Measurements from ENCODE around the gene TMEM267. TPM values are rescaled to one million over a fixed set of nuclear protein-coding genes. Genes with fewer than 3 reads are reported as not detected.

The TMEM267 gene, protein sequence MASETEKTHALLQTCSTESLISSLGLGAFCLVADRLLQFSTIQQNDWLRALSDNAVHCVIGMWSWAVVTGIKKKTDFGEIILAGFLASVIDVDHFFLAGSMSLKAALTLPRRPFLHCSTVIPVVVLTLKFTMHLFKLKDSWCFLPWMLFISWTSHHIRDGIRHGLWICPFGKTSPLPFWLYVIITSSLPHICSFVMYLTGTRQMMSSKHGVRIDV
- 8.2 and 17.3 TPM in 2 replicates for total RNA-seq

DNA sequence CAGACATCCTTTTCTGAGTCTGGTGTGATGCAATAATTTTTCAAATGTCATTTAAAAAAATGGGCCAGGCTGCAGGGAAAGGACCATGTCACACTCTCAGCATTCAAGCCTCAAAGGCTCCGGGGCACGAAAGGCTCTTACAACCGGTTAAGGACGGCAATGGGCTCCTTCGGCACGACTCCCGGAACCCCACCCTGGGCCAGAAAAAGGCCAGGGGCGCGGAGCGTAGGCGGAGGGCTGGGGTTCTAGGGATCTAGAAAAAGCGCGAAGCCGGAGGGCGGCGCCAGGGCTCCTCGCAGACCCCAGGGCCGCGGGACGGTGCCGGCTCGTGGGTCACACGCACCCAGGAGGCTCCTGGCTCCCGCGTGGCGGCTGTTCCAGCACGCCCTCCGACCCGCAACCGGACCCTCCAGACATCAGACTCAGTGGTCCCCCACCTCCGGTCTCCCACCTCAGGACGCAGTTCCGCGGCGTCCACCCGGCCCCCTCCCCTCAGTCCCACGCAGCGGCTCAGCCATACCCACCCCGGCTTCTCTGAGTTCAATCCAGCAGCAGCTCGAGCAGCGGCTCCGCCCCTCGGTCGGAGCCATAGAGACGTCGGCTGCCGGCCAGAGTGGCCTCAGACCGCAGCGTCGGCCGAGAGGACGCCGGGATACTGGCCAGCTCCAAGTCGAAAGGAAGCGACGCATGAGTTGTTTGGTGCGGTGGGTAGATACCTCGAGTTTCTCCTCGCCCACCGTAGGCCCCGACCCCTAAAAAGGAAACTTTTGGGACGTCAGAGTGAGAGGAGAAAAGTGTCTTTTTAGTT lies at the start of gene TMEM267:
TSS of gene TMEM267 (minus strand) at position 568 of the 808 bp plus-strand sequence. CDS start 29,896 bp downstream, outside the sequence.

DNA sequence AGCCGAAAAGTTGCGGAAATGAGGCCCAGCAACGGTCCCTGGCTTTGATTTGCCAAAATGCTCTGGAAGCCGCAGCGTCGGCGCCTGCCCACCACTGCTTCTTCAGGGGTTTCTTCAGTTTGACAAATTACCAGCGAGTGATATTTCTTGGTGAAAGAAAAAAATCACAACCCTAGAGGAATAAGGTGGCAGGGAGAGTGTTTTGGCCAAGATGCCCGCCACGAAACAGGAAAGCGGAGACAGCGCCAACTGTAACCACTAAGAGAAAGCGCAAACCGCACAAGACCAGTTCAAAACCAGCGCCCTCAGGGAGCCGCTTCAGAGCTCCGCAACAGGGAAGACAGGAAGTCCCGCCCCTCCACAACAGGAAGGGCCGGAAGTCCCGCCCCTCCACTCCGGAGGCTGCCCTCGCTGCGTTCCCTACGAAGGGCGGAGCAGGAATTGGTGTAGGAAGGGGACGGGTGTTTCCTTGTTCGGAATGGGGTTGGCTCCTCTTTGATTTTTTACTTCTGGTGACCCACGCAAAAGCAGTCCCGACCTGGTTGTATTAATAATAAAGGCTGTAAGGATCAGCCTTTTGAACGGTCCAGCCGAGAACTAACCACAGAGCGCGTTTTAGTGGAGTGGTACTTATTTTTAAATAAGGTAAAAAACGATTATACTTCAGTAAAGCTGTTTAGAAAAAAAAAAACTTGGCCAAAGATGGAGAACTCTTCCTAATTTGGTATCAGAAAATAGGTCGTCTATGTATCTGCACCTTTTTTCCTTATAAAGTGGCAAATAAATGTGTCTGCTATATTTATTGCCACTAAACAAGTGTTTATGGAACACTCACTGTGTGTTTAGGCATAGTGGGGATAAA lies 31.4 kb upstream of the TMEM267 start, which contains the start of gene C5orf34:
TSS of gene C5orf34 (minus strand) at position 333 of the 862 bp plus-strand sequence. CDS start 5,809 bp downstream, outside the sequence.

DNA sequence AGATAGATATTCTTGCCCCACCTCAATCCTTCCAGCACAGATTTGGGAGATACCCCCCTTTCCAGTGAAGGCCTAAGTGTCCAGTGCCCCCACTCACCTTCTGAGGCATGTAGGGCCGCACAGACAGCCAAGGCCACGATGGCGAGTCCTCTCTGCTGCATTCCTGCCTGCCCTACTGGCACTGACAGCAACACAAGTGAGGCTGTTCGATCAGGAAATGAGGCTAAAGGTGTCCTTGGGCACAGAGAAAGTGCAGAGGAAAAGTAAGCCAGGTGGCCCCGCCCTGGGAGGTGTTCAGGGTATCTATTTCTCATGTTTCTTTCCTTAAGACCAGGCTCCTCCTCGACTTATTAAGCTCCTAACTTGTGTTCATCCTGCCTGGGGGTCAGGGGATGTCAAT lies 71.5 kb downstream of the TMEM267 start, which contains the start of gene CCL28:
TSS of gene CCL28 (minus strand) at position 236 of the 400 bp plus-strand sequence. CDS start at position 161, 75 bp downstream.

Other genes starting within 250 kb of the TMEM267 start
- gene HMGCS1, start 170.5 kb downstream of the TMEM267 start, total RNA-seq: 207 and 212 TPM in 2 replicates
- 1.3 and 1.7 TPM in 2 replicates for gene CCL28, start 71.5 kb downstream of the TMEM267 start, total RNA-seq
- 4.3 and 7.7 TPM in 2 replicates for gene C5orf34, start 31.3 kb upstream of the TMEM267 start, total RNA-seq
- gene PAIP1, start 73.2 kb upstream of the TMEM267 start, total RNA-seq: 62.9 and 76.7 TPM in 2 replicates
- 21.3 and 28.2 TPM in 2 replicates for gene NNT, start 119.3 kb upstream of the TMEM267 start, total RNA-seq